GM12878 (cell line): Measurements from ENCODE around the gene BRAF. TPM values are rescaled to one million over a fixed set of nuclear protein-coding genes. Genes with fewer than 3 reads are reported as not detected.

ENCODE experiments used
- EED ChIP-seq: sonication (generic); IDR thresholded peaks from 2 replicates; pipeline ENCODE4 v1.6.1; 2016; ENCODE audit warnings: antibody characterized with exemption, low read depth
- HDAC2 ChIP-seq: fragments of 200-600 bp; sonication (generic); IDR thresholded peaks from 2 replicates; pipeline ENCODE4 v1.6.1; 2017
- IKZF2 ChIP-seq, 2 experiments: fragments of 450-650 bp; IDR thresholded peaks; 2 replicates each; pipeline ENCODE4 v1.6.1; 2017; ENCODE audit warnings: mild to moderate bottlenecking in 2 of 2, moderate library complexity in 2 of 2
- IRF3 ChIP-seq: fragments of 450-650 bp; IDR thresholded peaks from 2 replicates; pipeline ENCODE4 v1.6.1; 2014; ENCODE audit warnings: mild to moderate bottlenecking
- POU2F2 ChIP-seq: IDR thresholded peaks from 3 replicates; pipeline ENCODE4 v1.6.1; 2011; ENCODE audit warnings: low read depth, mild to moderate bottlenecking, low read length, borderline replicate concordance
- RAD21 ChIP-seq: IDR thresholded peaks from 2 replicates; pipeline ENCODE4 v1.6.1; 2011; ENCODE audit warnings: mild to moderate bottlenecking, low read depth, low read length, moderate library complexity; ENCODE audit not compliant: insufficient read depth
- RELA ChIP-seq: fragments of 450-650 bp; IDR thresholded peaks from 2 replicates; pipeline ENCODE4 v1.8.0; 2014; ENCODE audit warnings: borderline replicate concordance; ENCODE audit not compliant: partially characterized antibody
- USF2 ChIP-seq: IDR thresholded peaks from 2 replicates; pipeline ENCODE4 v1.6.1; 2011; ENCODE audit warnings: low read depth, low read length, improper control_type of control experiment, borderline replicate concordance
- ZBTB4 ChIP-seq: fragments of 450-650 bp; formaldehyde crosslinking; IDR thresholded peaks from 2 replicates; pipeline ENCODE4 v1.4.0; 2022; ENCODE audit warnings: mild to moderate bottlenecking, moderate library complexity
- ZBTB40 ChIP-seq: fragments of 450-650 bp; IDR thresholded peaks from 2 replicates; pipeline ENCODE4 v1.6.1; 2016; ENCODE audit warnings: mild to moderate bottlenecking, moderate library complexity, borderline replicate concordance
- polyA plus RNA-seq, 11 experiments: library from polyadenylated mRNA; depleted of rRNA in 4 of 11; unstranded in 6 of 11; stranded (reverse) in 5 of 11; fragments of >200 nt; fragmentation: Nextera tagmentation in 4 of 11; fragmentation: Illumina TruSeq in 1 of 11; extraction: Ambion mirVana in 4 of 11; extraction: Trizol in 1 of 11; gene quantifications; 1 replicate in 1 of 11; 2 replicates in 10 of 11; pipeline versions ENCODE4 v1.2.1 to v1.2.3, GENCODE V29; 2011 to 2016; ENCODE audit warnings: inconsistent platforms in 2 of 11, missing spikeins in 2 of 11, low read depth in 1 of 11
- total RNA-seq, 4 experiments: library from RNA; depleted of rRNA in 3 of 4; stranded (reverse); fragments of >200 nt in 3 of 4; fragmentation: Illumina TruSeq in 1 of 4; extraction: Trizol in 1 of 4; gene quantifications; 2 replicates each; pipeline versions ENCODE4 v1.2.1 to v1.2.3, GENCODE V29; 2013 to 2021

BRAF gene
- total and polyA plus RNA-seq, 10 of the 15 experiments (the other 5 are each of a cell fraction or from before 2014, with no cell fraction given) = 2.6 to 31.0 (median 10.6) TPM

- TF ChIP-seq ZBTB40 (no peak), IKZF2 (IDR thresholded peaks at IDR 0.05) (peak in 1 of 2 experiments; percentile 44; a peak in 1 of 4 replicates), RELA (no peak), IRF3 (no peak), POU2F2 (no peak), USF2 (no peak), RAD21 (peak; percentile 60), EED (0 out of 2 replicates have a peak, but pooled peaks have one; percentile 24), HDAC2 (no peak), ZBTB4 (no peak)
These were observed 249.6 kb downstream of the BRAF start (continued) for GRCh38 chr7:140674899-140675701.
